RKO (cell line): ENCODE data around the gene ERGIC1.

ENCODE experiments used
- DNase-seq: peaks from one replicate; pipeline ENCODE4 v3.0.0-alpha.2; 2016; ENCODE audit warnings: low spot score

ERGIC1 gene

GRCh38 chr5:172949426-172949825, 115.4 kb downstream of the ERGIC1 start:
- no peak for DNase-seq

DNA sequence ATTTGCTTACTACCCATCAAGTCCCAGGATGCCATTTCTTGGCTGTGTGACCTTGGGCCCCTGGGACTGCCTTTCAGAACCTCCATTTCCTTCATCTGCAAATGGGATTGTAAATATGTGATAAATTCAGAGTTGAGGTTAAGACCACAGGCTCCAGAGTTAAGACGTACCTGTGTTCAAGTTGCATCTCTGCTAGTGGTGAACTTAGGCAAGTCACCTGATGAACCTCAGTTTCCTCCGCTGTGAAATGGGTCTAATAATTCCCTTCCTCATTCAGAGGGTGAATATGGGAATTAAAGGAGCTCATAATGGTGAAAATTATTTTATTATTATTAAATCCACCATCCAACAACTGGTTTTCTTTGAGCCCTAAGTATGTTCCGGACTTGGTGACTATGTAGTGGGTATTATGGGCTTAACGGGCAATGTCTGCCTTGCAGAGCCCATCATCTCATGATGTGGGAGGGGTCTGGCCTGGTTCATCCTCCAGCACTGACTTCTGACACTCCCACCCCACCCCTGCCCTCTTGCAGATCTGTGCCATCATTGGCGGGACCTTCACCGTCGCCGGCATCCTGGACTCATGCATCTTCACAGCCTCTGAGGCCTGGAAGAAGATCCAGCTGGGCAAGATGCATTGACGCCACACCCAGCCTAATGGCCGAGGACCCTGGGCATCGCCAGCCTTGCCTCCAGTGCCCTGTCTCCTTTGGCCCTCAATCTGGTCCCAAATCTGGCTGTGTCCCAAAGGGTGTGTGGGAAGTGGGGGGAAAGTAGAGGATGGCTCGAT, 116.3 kb downstream of the ERGIC1 start:
- DNase-seq = no peak

DNA sequence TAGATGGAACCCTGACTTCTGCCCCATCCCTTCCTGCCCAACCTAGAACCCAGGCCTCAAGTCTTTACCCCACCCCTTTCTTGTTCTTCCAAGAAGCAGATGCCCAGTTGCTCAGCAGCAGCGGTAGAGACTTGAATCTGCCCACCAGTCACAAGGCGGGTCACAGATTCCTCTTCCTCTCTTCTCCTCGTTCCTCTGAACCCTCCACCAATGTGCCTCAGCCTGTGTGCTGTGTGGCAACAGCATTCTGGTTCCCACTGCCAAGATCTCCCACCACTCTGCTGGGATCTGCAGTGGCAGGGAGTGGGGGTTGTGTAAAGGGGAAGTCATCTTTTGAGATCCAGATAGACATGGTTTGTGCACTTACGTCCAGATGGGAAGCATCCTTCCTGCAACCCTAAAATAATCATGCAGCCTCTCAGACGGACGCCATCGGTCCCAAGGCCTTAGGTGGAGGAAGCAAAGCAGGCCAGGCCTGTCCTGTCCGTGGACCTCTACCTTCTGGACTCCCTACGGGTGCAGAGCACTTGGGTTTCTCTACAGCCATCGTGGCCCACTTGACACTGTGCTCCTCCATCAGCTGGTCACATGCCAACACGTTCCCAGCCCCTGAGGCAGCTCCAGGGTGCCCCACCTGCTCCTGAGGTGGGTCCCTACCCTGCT, 117.5 kb downstream of the ERGIC1 start:
- no peak for DNase-seq

DNA sequence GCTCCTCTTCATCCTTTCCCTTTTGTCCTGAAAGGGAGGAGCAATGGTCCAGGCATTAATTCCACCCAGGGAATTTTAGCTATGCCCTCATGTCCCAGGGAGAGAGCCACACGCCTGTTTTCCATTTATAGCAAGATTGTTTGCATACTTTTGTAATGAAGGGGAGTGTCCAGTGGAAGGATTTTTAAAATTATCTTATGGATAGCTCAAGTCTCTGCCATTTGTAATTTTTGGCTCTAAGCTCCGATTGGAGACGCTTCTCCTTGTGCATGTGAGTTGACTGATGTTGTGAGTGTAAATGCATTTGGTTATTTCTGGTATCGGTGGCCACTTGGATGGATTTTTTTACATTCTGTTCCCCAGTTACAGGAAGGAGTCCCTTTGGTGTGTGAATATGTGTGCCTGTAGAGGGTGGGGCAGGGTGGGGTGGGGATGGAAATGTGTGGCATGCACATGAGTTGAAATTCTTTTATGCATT, 118.0 kb downstream of the ERGIC1 start:
- no peak for DNase-seq

DNA sequence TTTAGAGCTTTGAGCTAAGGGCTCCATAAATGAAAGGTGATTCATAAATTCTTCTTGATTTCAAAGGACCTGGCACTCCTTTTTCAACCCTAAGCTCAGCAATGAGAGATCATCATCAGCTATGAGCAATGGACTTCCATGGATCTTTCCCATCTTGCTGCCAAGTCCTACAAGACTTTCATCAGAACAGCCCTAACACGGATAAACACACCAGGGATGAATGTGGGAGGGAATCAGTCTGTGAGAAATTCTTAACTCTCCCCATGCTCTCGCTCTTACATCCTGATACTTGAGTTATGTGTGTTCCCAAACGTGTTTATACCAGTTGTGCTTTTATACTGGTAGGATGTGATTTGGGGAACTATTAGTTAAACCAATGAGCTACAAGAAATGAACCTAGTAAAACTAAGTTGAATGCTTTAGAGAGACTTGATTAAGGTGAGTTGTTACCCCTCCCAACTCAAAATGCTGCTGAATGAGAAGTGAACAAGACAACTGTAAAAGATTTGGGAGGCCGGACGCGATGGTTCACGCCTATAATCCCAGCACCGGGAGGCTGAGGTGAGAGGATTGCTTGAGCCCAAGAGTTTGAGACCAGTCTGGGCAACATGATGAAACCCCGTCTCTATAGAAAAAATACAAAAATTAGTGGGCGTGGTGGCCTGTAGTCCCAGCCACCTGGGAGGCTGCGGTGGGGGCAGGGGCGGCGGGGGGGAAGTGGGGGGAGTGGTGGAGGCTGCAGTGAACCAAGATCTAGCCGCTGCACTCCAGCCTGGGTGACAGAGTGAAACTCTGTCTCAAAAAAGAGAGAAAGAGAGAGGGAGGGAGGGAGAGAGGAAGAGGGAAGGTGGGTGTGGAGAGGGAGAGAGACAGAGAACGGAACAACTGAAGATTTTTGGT, 120.0 kb downstream of the ERGIC1 start:
- no peak for DNase-seq

DNA sequence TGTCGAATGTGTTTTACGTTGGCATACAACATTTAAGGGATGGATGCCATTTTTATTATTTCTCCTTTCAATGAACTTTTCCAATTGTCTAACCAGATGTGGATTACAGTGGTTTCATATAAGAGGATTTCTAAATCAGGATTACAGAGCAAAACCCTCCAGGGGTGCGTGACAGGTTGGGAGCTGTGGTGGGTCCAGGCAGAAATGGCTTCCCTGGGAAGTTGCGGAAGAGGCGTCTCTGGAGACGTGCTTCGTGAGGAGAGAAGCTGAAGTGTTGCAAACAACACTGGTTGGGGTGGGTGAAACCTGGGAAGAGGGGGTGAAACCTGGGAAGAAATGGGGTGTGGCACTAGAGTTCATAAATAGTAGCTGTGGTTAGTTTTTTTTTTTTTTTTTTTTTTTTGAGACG, 120.7 kb downstream of the ERGIC1 start:
- no peak for DNase-seq

DNA sequence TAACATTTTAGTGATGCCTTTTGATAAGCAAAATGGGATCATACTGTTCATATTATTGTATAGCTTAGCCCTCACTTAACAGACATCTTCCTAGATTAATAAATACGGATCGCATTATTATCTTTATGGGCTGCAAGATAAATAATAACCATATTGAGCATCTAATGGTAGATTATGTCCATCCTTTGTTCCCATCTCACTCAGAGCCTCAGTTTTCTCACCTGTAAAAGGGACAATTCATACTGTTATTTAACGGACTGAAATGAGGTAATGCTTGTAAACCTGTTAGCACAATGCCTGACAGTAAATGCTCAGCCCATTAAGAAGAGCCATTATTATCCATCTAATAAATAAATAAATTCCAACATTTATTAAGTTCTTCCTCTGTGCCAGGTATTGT, 122.2 kb downstream of the ERGIC1 start:
- DNase-seq = no peak

DNA sequence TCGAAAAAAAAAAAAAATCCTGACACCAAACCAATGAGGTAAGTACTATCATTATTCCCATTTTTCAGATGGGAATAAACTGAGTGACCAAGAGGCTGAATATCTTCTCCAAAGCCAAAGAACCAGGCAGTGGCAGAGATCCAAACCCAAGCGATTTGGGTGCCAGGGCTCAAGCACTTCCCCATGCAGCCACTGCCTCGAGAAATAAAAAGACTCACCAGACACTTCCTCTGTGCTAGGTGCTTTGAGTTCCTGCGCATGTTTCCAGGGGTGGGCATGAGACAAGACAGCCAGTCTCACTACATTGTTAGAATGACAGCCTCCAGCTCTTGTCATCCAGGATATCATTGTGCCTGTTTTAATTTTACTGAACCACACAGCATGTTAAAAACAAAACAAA, 122.9 kb downstream of the ERGIC1 start:
- DNase-seq = peak; percentile 35

DNA sequence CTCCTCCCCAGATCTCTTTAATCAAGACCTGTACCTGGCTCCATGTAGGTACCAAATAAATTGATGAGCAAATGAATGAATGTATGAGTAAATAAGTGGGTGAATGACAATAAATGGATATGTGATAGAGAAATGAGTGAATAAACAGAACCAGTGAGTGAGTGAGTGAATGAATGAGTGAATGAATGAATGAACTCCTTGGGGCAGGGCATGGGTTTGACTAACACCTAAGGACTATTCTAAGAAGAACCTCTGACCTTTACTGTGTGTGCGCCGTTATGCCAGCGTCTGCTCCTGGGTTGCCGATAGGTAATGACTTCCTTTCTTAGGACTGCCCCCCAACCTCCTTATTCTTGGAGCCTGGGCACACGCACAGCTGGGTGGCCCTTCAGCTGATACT, 123.4 kb downstream of the ERGIC1 start:
- DNase-seq = peak; percentile 20

DNA sequence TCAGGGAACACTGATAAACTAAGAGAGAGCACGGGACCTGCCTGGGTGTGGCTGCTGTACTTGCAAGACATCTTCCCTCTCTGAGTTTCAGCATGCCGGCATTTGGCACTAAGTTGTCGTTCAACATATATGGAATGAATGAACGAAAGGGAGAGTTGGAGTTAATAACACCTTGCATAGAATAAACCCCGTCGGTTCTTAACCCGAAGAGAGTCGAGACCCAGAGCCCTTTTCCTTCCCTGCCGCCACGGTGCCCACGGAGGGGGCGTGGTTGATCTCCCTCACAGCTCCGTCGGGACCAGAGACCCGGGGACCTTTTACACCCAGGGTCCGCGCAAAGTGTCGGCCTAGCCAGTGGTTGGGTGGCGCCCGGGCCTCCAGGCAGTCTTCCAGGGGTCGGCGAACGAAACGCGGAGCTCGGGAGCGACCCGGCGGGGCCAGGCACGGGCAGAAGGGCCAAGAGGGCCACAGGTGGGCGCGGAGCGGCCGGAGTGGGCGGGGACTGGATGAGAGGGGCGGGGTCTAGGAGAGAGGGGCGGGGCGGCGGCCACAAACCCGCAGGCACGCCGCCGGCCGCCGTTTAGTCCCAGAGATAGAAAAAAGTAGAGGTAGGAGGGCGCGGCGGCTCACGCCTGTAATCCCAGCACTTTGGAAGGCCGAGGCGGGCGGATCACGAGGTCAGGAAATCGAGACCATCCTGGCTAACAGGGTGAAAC, 124.4 kb downstream of the ERGIC1 start:
- DNase-seq = peak; percentile 79

GRCh38 chr5:172959824-172960799, 126.1 kb downstream of the ERGIC1 start:
- DNase-seq = peak; percentile 67

DNA sequence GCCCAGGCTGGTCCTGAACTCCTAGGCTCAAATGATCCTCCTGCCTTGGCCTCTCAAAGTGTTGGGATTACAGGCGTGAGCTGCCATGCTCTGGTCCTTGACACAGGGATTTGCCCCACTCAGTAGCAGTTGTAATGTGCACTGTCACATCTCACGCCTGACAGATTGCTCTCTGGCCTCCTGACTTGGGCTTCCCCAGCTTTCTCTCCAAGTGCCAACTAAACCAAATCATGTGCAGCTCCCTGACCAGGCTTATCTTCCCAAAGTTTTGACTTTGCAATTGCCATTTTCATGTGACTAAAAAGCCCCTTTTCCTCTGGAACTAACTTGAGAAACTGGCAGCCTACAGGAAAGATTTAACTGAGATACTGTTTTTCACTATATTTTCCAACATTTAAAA, 135.9 kb downstream of the ERGIC1 start:
- no peak for DNase-seq

GRCh38 chr5:172971482-172971881, 137.4 kb downstream of the ERGIC1 start:
- DNase-seq = no peak

DNA sequence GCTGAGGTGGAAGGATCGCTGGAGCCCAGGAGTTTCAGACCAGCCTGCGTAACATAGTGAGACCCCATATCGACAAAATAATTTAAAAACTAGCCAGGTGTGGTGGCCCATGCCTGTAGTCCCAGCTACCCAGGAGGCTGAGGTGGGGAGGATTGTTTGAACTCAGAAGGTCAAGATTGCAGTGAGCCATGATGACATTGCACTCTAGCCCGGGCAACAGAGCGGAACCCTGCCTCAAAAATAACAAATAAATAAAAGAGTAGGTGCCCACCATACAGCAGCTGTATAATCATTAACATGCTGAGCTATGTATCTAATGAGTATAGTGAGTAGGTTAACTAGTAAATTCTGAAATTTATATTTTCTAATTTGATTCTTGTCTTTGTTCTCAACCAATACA, 138.5 kb downstream of the ERGIC1 start:
- DNase-seq = no peak

- no peak for DNase-seq
Measured at GRCh38 chr5:172973127-172973916, 139.3 kb downstream of the ERGIC1 start.

- no peak for DNase-seq
Measured at GRCh38 chr5:172973931-172974330, 139.9 kb downstream of the ERGIC1 start.

DNA sequence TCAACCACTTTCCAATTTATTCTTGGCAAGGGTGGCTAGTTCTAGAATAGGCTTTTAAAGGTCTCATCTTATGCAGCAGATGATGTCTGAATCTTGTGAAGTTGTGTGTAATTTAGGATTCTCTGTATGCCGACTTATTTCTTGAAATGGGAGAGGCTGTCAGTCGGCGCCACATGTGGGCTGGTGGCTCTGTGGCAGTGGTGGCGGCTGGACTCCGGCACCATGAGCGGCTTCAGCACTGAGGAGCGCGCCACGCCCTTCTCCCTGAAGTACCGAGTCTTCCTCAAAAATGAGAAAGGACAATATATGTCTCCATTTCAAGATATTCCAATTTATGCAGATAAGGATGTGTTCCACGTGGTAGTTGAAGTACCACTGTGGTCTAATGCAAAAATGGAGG, 141.2 kb downstream of the ERGIC1 start:
- no peak for DNase-seq

- no peak for DNase-seq
Measured at GRCh38 chr5:172979778-172980177, 145.7 kb downstream of the ERGIC1 start.

DNA sequence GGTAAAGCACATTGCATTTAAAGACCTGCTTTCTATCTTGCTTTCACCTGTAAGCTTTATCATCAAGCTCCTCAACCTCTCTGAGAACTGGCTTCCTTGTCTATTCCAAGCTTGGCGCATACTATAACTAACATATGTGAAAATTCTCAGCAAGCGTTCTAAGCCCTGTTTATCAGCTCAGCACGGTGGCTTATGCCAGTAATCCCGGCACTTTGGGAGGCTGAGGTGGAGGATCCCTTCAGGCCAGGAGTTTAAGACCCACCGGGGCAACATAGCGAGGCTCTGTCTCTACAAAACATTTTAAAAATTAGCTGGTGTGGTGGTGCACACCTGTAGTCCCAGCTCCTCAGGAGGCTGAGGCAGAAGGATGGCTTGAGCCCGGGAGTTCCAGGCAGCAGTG, 147.9 kb downstream of the ERGIC1 start:
- no peak for DNase-seq
